Measurements from ENCODE around the gene ARID5B. TPM values are rescaled to one million over a fixed set of nuclear protein-coding genes. Genes with fewer than 3 reads are reported as not detected.

ARID5B gene
- total and polyA plus RNA-seq, 2 donors (not counting 1 experiment from before 2014, with no cell fraction given) = 22.4 to 237 TPM

GRCh38 chr10:62136931-62137330 lies 235.4 kb downstream of the ARID5B start:
- TF ChIP-seq EZH2 (IDR thresholded peaks at IDR 0.05; ENCODE audit: borderline replicate concordance, insufficient read depth, low read depth, low read length, poor library complexity, severe bottlenecking) (no peak), CTCF (IDR thresholded peaks at IDR 0.05) (no peak)
- no peak overlapping the region for H3K27ac ChIP-seq (ENCODE audit: low read length in 2 of 2)
- no peak for ATAC-seq (ENCODE audit: low read depth)
- H3K4me3 Mint-ChIP-seq = no peak overlapping the region
- ChIA-PET CTCF (no interaction called here), POLR2A (no interaction called here)
- H3K79me2 ChIP-seq (ENCODE audit: control insufficient read depth, insufficient read depth, low read length) = no peaks in the 10 kb centered on the region
- H4K20me1 ChIP-seq (ENCODE audit: control insufficient read depth, insufficient read depth, low read length, poor library complexity, severe bottlenecking) = no peaks in the 10 kb centered on the region
- DNase-seq = no peak
- H3K4me1 Mint-ChIP-seq = no peaks in the 10 kb centered on the region
- H3K9me3 ChIP-seq (ENCODE audit: control extremely low read depth in 1 of 3, control insufficient read depth in 2 of 3, insufficient read depth in 1 of 3, low read length in 2 of 3) = peaks cover 1 to 14% (median 6%) of the 10 kb centered on the region in 3 donors
- H3K27me3 ChIP-seq (replicated peaks in 1 of 4; ENCODE audit: control extremely low read depth in 1 of 4, control insufficient read depth in 3 of 4, insufficient read depth in 4 of 4, low read length in 3 of 4) = no peaks in the 10 kb centered on the region
- no peaks in the 10 kb centered on the region for H3K36me3 ChIP-seq (replicated peaks in 1 of 2; ENCODE audit: control extremely low read depth in 1 of 2, control insufficient read depth in 1 of 2, extremely low read depth in 1 of 2, insufficient read depth in 2 of 2, low read length in 1 of 2)
- intact Hi-C loops (cut with micrococcal nuclease) = loop anchor here (5.0 kb wide), 1 partner anchor 35 kb away; no protein-coding TSS in a partner anchor
- H3K4me1 ChIP-seq (ENCODE audit: control insufficient read depth in 2 of 2, insufficient read depth in 2 of 2, low read length in 2 of 2) = no peaks in the 10 kb centered on the region
- no peaks in the 10 kb centered on the region for H3K27me3 Mint-ChIP-seq
- H3K27ac Mint-ChIP-seq = no peak overlapping the region
- peaks cover 9% of the 10 kb centered on the region for H3K9me3 Mint-ChIP-seq (ENCODE audit: insufficient read depth)
- no peak overlapping the region for H2AFZ ChIP-seq (ENCODE audit: insufficient read depth, low read depth, low read length, poor library complexity, severe bottlenecking)
- no peak overlapping the region for H3K4me2 ChIP-seq (replicated peaks; ENCODE audit: low read depth, low read length, poor library complexity, severe bottlenecking)
- H3K9ac ChIP-seq (ENCODE audit: low read length) = no peak overlapping the region
- no peak overlapping the region for H3K4me3 ChIP-seq (ENCODE audit: control extremely low read depth in 1 of 5, extremely low read depth in 1 of 5, insufficient read depth in 1 of 5, low read depth in 2 of 5, low read length in 4 of 5)
- WGBS (ENCODE audit: insufficient coverage) = no CpG with 5 or more reads among the region's 3 CpGs

Other genes with a start within 250 kb of the ARID5B start
- not detected in 2 replicates for gene CABCOCO1, start 238.8 kb upstream of the ARID5B start, total RNA-seq
- gene CABCOCO1, start 238.8 kb upstream of the ARID5B start, polyA plus RNA-seq = not detected in 2 replicates

All from B cell (primary cell).